ENCODE results near the gene CALHM5. TPM values are rescaled to one million over a fixed set of nuclear protein-coding genes. Genes with fewer than 3 reads are reported as not detected.

Gene CALHM5
- total RNA-seq (1 to 10 TPM; 2.0 TPM), polyA plus RNA-seq (ENCODE audit: insufficient read depth, low read depth, low replicate concordance) (1.5 TPM)
- long read RNA-seq, donor 1, full-length matches to known transcripts, result 1 of 1 reads
- long read RNA-seq, donor 1, partial matches to known transcripts, result 0 of 1 reads
- long read RNA-seq, donor 1, other reads (novel, unspliced or antisense), result 0 of 1 reads
- long read RNA-seq, donor 2, result 0 reads

GRCh38 chr6:116511424-116512110 is at the start of gene CALHM5:
Gene CALHM5, plus strand, starts transcription at chr6:116511639. Its CDS starts 58 bp downstream, at chr6:116511697.
- TF ChIP-seq POLR2A (IDR thresholded peaks at IDR 0.05) (no peak), CTCF (IDR thresholded peaks at IDR 0.05) (peak; percentile 49 to 69 (median 56))
- Histone ChIP-seq H3K27ac (peak within 1 kb of the TSS; percentile 65 to 74), H3K27me3 (no peaks in the 10 kb centered on the region), H3K4me3 (peak within 1 kb of the TSS; percentile 1 to 27), H3K36me3 (ENCODE audit: low read depth, missing control alignments) (no peaks in the 10 kb centered on the region), H3K4me1 (no peaks in the 10 kb centered on the region), H3K9me3 (no peaks in the 10 kb centered on the region)
- DNase-seq, result peak; percentile 66
- WGBS, 2 donors, result 9 to 11% methylated on average over 10 of the region's 10 CpGs
- intact Hi-C loops (cut with DNase I; ENCODE audit: low total_unique reads), result no loop called here

- WGBS, 2 donors, result 10 to 13% methylated on average over 26 to 63 of the region's 84 CpGs
- H3K27ac ChIP-seq, result peak overlapping the region; percentile 6 to 45
- peak overlapping the region; percentile 55 to 58 for H3K4me3 ChIP-seq
- peak; percentile 83 for DNase-seq
- H3K27me3 ChIP-seq, result no peaks in the 10 kb centered on the region
- H3K36me3 ChIP-seq (ENCODE audit: low read depth, missing control alignments), result no peaks in the 10 kb centered on the region
- H3K9me3 ChIP-seq, result no peaks in the 10 kb centered on the region
- H3K4me1 ChIP-seq, result no peaks in the 10 kb centered on the region
- intact Hi-C loops (cut with DNase I; ENCODE audit: low total_unique reads), result no loop called here
- TF ChIP-seq CTCF (IDR thresholded peaks at IDR 0.05), result no peak
- no peak for TF ChIP-seq POLR2A (IDR thresholded peaks at IDR 0.05)
Measured at GRCh38 chr6:116461932-116462885, 49.2 kb upstream of the CALHM5 start.

GRCh38 chr6:116463301-116463700 is 48.1 kb upstream of the CALHM5 start:
- no peak overlapping the region for H3K27ac ChIP-seq
- H3K4me3 ChIP-seq, result no peak overlapping the region
- H3K36me3 ChIP-seq (ENCODE audit: low read depth, missing control alignments), result no peaks in the 10 kb centered on the region
- no peaks in the 10 kb centered on the region for H3K9me3 ChIP-seq
- DNase-seq, result no peak
- intact Hi-C loops (cut with DNase I; ENCODE audit: low total_unique reads), result no loop called here
- H3K4me1 ChIP-seq, result no peaks in the 10 kb centered on the region
- no peaks in the 10 kb centered on the region for H3K27me3 ChIP-seq
- TF ChIP-seq POLR2A (IDR thresholded peaks at IDR 0.05), result no peak
- TF ChIP-seq CTCF (IDR thresholded peaks at IDR 0.05), result no peak
- 73 to 77% methylated on average over 4 of the region's 4 CpGs for WGBS, 2 donors

- no peak for TF ChIP-seq CTCF (IDR thresholded peaks at IDR 0.05)
- no peak for TF ChIP-seq POLR2A (IDR thresholded peaks at IDR 0.05)
- H3K4me1 ChIP-seq, result no peaks in the 10 kb centered on the region
- H3K27me3 ChIP-seq, result no peaks in the 10 kb centered on the region
- no peak for DNase-seq
- H3K36me3 ChIP-seq (ENCODE audit: low read depth, missing control alignments), result no peaks in the 10 kb centered on the region
- H3K9me3 ChIP-seq, result no peaks in the 10 kb centered on the region
- intact Hi-C loops (cut with DNase I; ENCODE audit: low total_unique reads), result no loop called here
- H3K27ac ChIP-seq, result no peak overlapping the region
- H3K4me3 ChIP-seq, result no peak overlapping the region
- WGBS, 2 donors, result 62 to 76% methylated on average over 5 of the region's 5 CpGs
Measured at GRCh38 chr6:116465246-116465645, 46.2 kb upstream of the CALHM5 start.
